Astrocyte of the spinal cord (primary cell): ENCODE results near the gene EEF1AKMT2.
A peak's percentile ranks its signal among the peaks of the same experiment; 100 is the strongest.

Source experiments
- DNase-seq: peaks from one replicate; pipeline ENCODE4 v3.0.0; 2011; ENCODE audit warnings: low read depth, low spot score
- H3K4me3 ChIP-seq: 2 replicates; pipeline ENCODE4 v1.5.1; 2011; ENCODE audit warnings: low read depth, mild to moderate bottlenecking, low read length, moderate library complexity
- in situ Hi-C: cut with HindIII; loops from 2 replicates; pipeline ENCODE4 v1.10.0; 2017; ENCODE audit warnings: low sequenced_read_pairs
- TF ChIP-seq, protein P1 (sequence below): IDR thresholded peaks from 2 replicates; pipeline ENCODE4 v1.5.1; 2012; ENCODE audit warnings: low read depth, mild to moderate bottlenecking, low read length, inconsistent platforms

Gene EEF1AKMT2

DNA sequence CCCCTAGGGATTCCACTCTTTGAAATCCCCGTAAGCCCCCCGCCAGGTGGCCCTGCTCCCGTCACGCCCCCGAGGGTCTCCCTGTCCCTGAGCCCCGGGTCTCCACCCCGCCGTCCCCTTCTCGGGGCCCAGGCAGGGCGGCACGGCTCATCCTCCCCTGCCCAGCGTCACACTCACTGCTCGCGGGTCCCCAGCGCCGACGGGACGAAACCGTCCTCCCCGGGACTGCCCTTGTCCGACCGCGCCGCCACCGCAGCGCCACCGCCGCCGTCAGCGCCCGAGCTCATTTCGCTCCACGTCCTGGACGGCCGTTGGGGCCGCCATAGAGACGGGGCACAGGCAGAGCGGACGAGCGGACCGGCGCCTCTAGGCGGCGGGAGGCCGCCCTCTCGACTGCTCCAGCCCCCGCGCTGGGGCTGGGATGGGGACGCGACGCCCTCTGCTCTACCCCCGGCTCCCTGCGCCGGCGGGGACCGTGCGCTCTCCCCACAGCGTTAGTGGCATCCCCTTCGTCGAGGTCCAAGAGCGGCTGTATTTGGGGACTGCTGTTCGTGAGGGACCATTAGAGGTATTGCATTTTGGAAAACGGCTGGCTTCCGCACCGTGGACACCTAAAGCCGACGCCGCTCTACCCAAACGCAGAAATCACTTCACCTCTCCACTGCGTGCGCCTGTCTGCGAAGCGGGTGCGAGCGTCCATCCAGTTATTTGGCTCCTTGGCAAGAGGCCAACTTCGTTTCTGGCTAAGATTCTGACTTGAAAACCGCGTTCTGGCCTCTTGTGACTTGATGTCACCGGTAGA, at the start of gene EEF1AKMT2:
Gene EEF1AKMT2 (minus strand): TSS at position 341 of the 802 bp plus-strand sequence. CDS start 54 bp downstream, at position 287.
- in situ Hi-C loops, result no loop called here
- peak within 1 kb of the TSS; percentile 97 for H3K4me3 ChIP-seq
- TF ChIP-seq, protein P1, sequence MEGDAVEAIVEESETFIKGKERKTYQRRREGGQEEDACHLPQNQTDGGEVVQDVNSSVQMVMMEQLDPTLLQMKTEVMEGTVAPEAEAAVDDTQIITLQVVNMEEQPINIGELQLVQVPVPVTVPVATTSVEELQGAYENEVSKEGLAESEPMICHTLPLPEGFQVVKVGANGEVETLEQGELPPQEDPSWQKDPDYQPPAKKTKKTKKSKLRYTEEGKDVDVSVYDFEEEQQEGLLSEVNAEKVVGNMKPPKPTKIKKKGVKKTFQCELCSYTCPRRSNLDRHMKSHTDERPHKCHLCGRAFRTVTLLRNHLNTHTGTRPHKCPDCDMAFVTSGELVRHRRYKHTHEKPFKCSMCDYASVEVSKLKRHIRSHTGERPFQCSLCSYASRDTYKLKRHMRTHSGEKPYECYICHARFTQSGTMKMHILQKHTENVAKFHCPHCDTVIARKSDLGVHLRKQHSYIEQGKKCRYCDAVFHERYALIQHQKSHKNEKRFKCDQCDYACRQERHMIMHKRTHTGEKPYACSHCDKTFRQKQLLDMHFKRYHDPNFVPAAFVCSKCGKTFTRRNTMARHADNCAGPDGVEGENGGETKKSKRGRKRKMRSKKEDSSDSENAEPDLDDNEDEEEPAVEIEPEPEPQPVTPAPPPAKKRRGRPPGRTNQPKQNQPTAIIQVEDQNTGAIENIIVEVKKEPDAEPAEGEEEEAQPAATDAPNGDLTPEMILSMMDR, result no peak
- DNase-seq, result peak; percentile 88

DNA sequence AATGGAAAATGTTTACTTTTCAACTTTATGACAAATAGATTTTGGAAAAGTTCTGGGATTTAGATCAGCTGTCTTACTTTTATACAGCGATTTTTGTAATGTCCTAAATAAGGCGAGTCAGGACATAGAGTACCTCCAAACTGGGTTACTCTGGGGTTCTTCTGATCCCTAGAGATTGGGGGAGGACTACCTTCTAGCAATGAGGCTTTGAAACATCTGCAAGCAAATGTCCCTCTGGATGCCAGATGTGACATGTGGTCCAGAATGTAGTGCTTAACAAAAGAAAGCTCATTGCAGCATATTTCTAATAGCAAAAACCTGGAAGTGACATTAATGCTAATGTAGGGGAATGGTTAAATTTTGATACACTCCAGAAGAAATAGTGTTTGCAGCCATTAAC, 46.0 kb upstream of the EEF1AKMT2 start:
- TF ChIP-seq, protein P1, result no peak
- no peak overlapping the region for H3K4me3 ChIP-seq
- in situ Hi-C loops, result no loop called here
- no peak for DNase-seq

DNA sequence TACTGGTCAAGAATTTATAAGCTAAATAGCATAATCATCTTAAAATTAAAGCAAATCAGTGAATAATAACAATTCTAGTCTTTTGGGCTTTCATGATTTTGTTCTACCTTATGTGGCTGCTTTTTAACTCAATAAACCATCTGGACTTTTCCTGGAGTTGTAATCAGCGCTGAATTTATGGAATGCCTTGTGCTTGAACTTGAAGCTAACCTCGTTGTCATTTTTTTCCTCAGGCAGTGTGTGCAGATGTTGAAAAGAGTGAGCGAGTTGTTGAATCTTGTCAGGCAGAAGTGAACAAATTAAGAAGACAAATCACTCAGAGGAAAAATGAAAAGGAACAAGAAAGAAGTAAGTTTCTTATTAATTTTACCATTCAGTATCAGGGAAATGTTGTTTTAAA, 39.4 kb upstream of the EEF1AKMT2 start:
- TF ChIP-seq, protein P1, result no peak
- no peak for DNase-seq
- in situ Hi-C loops, result no loop called here
- H3K4me3 ChIP-seq, result no peak overlapping the region

DNA sequence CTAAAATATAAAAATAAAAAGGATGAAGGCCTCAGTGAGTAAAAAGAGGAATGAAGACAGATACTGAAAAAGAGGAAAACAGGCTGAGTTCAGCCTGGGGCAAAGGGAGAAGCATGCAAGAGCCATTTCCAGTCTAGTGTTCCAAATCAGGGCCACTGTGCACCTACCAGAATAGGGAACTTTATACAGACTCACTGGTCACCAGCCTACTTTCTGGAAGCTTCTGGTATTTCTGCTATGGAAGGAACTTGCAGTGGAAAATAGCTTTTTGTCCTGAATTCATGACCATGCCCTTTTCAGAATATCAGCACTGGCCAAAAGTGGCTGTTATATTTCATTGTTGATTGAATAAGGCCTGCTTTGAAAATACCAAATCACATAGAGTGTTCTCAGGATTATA, 38.8 kb upstream of the EEF1AKMT2 start:
- TF ChIP-seq, protein P1, result no peak
- no peak for DNase-seq
- in situ Hi-C loops, result no loop called here

DNA sequence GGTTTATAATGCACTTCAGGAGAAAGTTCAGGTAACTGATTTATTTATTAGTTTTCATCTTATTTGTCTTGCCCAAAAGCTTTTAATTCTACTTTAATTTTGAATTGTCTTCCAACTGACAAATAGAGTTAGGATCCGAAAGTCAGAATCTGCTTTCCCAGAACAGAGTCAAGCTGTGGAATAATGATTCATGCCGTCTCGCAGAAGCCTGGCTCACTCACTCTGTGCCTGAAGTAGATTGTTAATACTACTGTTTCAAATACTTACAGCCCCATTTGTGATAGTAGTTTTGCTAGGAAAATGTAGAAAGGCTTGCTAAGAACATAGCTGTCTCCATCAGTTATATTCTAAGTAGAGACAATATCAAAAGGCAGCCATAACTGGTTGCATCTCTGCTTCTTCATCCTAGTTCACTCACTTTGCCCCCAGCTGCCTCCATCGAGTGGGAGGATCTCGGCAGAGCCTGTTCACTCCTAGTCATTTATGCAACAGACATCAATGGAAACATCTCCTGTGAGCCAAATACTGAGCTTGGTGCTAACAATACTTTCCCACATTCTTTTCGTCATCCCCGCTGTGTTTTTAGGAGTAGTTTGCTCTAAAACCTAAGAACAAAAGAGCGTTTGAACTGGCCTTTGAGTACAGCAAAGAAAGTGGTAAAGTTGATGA, 37.9 kb upstream of the EEF1AKMT2 start:
- DNase-seq, result no peak

More for the DNA sequence above, 38.8 kb upstream of the EEF1AKMT2 start:
- no peak overlapping the region for H3K4me3 ChIP-seq

DNA sequence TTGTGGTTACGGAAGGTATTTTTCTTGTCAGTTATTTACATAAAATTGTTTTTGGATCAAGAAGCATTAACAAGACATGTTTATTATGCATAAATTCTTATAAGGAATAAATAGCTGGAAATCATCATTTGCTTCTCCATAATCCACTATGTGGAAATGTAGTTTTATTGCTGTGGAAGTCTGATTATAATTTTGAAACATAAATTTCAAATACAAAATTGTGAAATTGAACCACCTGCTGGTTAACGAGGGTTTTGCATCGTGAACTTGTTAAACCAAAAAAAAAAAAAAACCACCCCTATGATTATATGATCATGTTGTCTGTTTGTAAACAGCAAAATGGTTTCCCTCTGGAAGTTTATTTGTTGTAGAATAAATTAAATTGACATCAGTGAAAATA, 35.8 kb upstream of the EEF1AKMT2 start:
- TF ChIP-seq, protein P1, result peak; percentile 49
- no peak overlapping the region for H3K4me3 ChIP-seq
- in situ Hi-C loops, result no loop called here
- DNase-seq, result peak; percentile 22

More for the DNA sequence above, 37.9 kb upstream of the EEF1AKMT2 start:
- in situ Hi-C loops, result no loop called here
- no peak overlapping the region for H3K4me3 ChIP-seq
- TF ChIP-seq, protein P1, result no peak
